ENCODE data around the gene RNF186. TPM values are rescaled to one million over a fixed set of nuclear protein-coding genes. Genes with fewer than 3 reads are reported as not detected.
"Not testable (repeated sequence)": the region's sequence is repeated elsewhere in the genome, so short reads cannot be mapped to it uniquely, and the experiment has no call there.

RNF186 gene
- total RNA-seq, 2 donors from 2014 or later = not detected

DNA sequence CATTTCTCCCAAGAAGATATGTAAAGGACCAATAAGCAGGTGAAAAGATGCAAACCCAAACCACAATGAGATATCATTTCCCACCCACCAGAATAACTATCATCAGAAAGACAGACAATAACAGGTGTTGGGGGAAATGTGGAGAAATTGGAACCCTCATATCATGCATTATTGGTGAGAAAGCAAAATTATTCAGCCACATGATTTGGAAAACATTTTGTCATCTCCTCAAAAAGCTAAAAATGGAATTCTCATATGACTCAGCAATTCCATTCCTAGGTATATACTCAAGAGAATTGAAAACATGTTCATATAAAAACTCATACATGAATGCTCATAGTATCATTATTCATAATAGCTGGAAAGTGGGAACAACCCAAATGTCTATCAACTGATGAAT, 25.1 kb upstream of the RNF186 start:
- ATAC-seq (peak in 1 of 2 donors; percentile 86), DNase-seq (ENCODE audit: low spot score in 2 of 2) (no peak)
- Mint-ChIP-seq H3K9me3 (peaks cover 0 to 11% of the 10 kb centered on the region in 2 donors), H3K36me3 (peaks cover 0 to 6% of the 10 kb centered on the region in 2 donors), H3K27ac (no peak overlapping the region)

DNA sequence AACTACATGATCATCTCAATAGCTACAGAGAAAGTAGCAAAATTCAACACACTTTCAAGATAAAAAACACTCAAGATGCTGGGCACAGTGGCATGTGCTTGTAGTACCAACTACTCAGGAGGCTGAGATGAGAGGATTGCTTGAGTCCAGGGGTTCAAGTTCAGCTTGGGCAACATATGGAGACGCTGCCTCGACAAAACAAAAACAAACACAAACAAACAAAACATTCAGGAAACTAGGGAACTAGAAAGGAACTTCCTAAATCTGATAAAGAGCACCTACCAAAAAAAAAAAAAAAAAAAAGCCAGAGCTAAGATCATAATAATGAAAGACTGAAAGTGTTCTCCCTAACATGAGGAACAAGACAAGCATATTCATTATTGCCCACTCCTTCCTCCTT, 22.8 kb upstream of the RNF186 start:
- peaks cover 0 to 11% of the 10 kb centered on the region in 2 donors for H3K9me3 Mint-ChIP-seq
- H3K36me3 Mint-ChIP-seq = peaks cover 0 to 6% of the 10 kb centered on the region in 2 donors
- H3K27ac Mint-ChIP-seq = no peak overlapping the region
- ATAC-seq = no peak
- no peak for DNase-seq (ENCODE audit: low spot score in 2 of 2)

DNA sequence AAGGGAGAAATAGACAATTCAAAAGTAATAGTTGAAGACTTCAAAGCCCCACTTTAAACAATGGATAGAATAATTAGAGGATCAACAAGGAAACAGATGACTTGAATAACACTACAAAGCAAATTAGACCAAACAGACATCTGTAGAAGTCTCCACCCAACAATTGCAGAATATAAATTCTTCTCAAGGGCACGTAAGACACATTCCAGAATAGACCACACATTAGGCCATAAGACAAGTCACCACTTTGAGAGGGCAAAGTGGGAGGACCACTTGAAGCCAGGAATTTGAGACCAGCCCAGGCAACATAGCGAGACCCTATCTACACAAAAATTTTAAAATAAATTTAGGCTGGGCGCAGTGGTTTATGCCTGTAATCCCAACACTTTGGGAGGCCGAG, 20.5 kb upstream of the RNF186 start:
- H3K9me3 Mint-ChIP-seq = peaks cover 0 to 6% of the 10 kb centered on the region in 2 donors
- DNase-seq (ENCODE audit: low spot score in 2 of 2) = no peak

DNA sequence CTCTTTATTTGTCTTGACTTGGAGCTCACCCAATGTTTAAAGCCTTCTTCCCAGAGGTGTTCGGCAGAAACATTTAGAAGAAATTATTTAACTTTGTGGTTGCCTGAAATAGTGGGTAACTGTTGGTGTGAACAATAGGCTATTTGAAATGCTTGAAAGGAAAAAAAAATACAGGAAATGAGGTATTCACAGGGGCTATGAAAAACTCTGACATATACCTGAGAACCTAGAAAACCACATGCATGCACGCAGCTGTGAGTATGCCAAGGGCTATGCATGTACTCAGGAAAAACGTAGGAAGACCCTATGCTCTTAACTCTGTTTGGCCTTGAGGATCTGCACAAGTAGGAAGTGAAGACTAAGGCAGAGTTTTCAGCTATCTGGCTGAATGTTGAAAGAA, 16.4 kb upstream of the RNF186 start:
- Mint-ChIP-seq H3K9me3 (no peaks in the 10 kb centered on the region), H3K36me3 (no peaks in the 10 kb centered on the region), H3K27ac (no peak overlapping the region)
- no peak for ATAC-seq
- no peak for DNase-seq (ENCODE audit: low spot score in 2 of 2)

More for the DNA sequence above, 20.5 kb upstream of the RNF186 start:
- no peak for ATAC-seq
- Mint-ChIP-seq H3K27ac (no peak overlapping the region), H3K36me3 (peaks cover 0 to 6% of the 10 kb centered on the region in 2 donors)

DNA sequence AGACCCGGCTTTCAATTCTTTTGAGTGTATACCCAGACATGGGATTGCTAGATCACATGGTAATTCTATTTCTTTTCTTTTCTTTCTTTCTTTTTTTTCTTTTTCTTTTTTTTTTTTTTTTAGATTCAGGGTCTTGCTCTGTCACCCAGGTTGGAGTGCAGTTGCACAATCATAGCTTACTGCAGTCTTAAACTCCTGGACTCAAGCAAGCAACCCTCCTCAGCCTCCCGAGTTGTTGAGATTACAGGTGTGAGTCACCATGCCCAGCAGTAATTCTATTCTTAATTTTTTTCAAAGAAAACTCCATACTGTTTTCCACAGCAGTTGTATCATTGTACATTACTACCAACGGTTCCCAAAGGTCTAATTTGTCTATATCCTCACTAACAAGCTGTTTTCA, 13.5 kb upstream of the RNF186 start:
- Mint-ChIP-seq H3K9me3 (no peaks in the 10 kb centered on the region), H3K36me3 (peaks cover 0 to 5% of the 10 kb centered on the region in 2 donors), H3K27ac (no peak overlapping the region)
- DNase-seq (ENCODE audit: low spot score in 2 of 2) (no peak), ATAC-seq (no peak)

DNA sequence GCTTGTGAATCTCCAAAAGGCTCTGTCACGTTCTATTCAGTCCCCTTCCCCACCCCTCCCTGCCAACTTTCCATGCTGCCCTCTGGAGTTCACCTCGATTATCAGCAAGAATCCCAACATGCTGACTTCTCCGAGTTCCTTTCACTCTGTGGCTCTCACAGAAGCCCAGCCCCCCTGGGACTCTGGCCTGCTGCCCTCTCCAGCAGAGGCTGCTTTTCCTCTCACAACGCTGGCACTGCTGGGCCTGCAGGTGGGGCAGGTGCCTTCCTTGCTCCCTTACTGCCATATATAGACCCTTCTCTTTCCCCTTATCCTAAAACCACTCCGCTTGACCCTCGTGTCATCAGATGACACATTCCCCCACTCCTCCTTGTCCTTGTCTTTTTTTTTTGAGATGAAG, 10.2 kb upstream of the RNF186 start:
- peaks cover 0 to 5% of the 10 kb centered on the region in 2 donors for H3K36me3 Mint-ChIP-seq
- H3K9me3 Mint-ChIP-seq = no peaks in the 10 kb centered on the region
- ATAC-seq (no peak), DNase-seq (ENCODE audit: low spot score in 2 of 2) (no peak)
- H3K27ac Mint-ChIP-seq = no peak overlapping the region

DNA sequence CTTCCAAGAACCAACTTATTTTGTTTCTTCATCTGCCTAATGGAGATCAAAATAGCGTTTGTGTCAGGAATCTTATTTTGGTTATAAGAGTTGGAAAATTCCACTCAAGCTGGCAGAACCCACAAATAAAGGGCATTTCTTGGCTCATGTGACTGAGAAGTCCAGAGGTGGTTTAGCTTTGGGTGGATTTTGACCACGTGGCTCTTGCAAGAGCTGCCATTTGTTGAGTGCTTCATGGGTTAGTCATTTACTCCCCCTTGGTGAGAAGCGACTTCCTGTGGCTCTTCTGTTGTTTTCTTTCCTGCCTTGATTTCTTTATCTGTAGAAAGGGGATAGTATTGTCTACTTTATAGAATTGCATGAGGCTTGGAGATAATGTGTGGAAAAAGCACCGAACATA, 9.5 kb upstream of the RNF186 start:
- no peaks in the 10 kb centered on the region for H3K9me3 Mint-ChIP-seq
- peak in 1 of 2 donors; percentile 68 for ATAC-seq
- peaks cover 0 to 5% of the 10 kb centered on the region in 2 donors for H3K36me3 Mint-ChIP-seq
- no peak for DNase-seq (ENCODE audit: low spot score in 2 of 2)
- no peak overlapping the region for H3K27ac Mint-ChIP-seq

DNA sequence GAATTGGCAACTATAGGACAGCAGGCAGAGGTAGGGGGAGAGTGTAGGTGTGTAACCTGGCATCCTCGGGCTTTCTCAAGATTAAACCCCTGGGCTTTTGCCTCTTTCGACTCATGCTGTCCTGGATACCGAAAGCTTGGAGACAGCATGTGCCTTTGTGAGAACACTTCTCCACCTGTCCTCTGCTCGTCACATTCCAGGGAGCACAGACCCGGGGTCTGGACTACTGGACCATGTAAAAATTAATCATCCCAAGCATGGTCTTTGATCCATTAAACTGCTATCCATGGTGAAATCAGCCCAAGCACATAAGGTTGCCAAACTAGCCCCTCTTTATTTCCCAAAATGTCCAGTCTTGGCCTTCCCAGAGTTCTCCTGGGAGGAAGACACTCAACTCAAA, 9.0 kb upstream of the RNF186 start:
- Mint-ChIP-seq H3K27ac (no peak overlapping the region), H3K9me3 (no peaks in the 10 kb centered on the region), H3K36me3 (peaks cover 0 to 5% of the 10 kb centered on the region in 2 donors)
- ATAC-seq (no peak), DNase-seq (ENCODE audit: low spot score in 2 of 2) (no peak)

DNA sequence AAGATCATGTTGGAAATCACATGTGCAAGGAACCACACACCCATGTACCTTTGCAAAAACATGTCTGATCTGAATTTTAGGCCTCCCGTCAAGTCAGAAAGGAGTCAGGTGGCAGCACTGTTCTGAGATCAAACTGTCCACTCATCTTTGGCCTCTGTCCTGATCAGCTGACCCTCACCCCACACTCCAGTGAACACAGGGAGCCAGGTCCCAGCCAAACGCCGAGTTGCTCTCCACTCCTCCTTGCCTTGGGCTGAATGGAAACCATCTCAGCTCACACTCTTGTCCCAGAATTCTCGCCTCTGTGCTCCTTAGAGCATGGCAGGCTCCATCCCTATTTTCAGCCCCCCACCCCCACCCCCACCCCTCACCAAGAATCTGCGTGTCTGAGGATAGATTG, 4.6 kb upstream of the RNF186 start:
- no peak overlapping the region for H3K27ac Mint-ChIP-seq
- ATAC-seq (no peak), DNase-seq (ENCODE audit: low spot score in 2 of 2) (no peak)
- peaks cover 0 to 4% of the 10 kb centered on the region in 2 donors for H3K36me3 Mint-ChIP-seq
- H3K9me3 Mint-ChIP-seq = no peaks in the 10 kb centered on the region

DNA sequence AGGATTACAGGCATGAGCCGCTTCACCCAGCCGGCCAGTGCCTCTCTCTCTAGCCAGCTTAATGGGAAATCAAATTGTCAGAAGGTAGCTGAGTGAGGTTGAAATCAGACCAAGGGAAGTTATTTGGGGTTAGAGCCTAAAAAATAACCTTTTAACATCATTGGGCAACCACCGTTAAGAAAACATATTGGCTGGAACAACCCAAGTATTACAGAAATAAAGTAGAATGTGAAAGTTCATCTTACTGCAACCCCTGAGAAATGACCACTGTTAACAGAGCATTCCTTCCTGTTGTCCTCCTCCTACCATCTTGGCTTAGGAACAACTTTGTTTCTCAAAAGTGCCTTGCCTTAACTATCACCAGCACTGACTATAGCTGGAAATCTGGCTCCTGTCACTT, 3.2 kb upstream of the RNF186 start:
- Mint-ChIP-seq H3K27ac (no peak overlapping the region), H3K9me3 (no peaks in the 10 kb centered on the region), H3K36me3 (no peaks in the 10 kb centered on the region)
- DNase-seq (ENCODE audit: low spot score in 2 of 2) = no peak
- no peak for ATAC-seq

DNA sequence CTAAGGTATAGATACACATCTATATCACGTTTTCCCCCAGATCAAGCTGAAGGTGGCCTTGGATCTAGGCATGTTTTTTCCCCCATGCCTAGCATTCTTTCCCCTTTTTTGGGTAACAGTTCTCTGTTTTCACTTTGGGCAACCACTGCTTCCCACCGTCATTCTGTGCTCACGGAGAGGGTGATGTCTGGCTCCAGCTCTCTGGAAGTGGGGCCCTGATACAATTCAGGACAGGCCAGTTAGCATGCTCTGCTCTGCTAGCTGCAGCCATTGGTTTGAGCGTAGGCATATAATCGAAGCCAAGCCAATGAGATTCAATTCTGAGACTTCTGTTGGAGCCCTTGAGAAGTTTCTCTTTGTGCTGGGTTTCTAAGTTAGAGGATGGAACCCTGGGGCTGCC, 2.1 kb upstream of the RNF186 start:
- no peak for DNase-seq (ENCODE audit: low spot score in 2 of 2)
- no peaks in the 10 kb centered on the region for H3K36me3 Mint-ChIP-seq

DNA sequence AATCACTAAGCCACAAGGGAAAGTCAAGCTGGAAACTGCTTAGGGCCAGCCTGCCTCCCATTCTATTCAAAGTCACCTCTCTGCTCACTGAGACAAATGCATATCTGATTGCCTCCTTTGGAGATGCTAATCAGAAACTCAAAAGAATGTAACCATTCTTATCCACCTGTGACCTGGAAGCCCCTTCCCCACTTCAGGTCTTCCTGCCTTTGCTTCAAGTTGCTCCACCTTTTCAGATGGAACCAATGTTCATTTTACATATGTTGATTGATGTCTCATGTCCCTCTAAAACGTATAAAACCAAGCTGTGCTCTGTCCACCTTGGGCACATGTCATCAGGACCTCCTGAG, 1.6 kb upstream of the RNF186 start:
- not testable (repeated sequence) for DNase-seq (ENCODE audit: low spot score in 2 of 2); H3K36me3 Mint-ChIP-seq; ATAC-seq; H3K27ac Mint-ChIP-seq; H3K9me3 Mint-ChIP-seq

More for the DNA sequence above, 2.1 kb upstream of the RNF186 start:
- no peak for ATAC-seq
- Mint-ChIP-seq H3K27ac (no peak overlapping the region), H3K9me3 (no peaks in the 10 kb centered on the region)

DNA sequence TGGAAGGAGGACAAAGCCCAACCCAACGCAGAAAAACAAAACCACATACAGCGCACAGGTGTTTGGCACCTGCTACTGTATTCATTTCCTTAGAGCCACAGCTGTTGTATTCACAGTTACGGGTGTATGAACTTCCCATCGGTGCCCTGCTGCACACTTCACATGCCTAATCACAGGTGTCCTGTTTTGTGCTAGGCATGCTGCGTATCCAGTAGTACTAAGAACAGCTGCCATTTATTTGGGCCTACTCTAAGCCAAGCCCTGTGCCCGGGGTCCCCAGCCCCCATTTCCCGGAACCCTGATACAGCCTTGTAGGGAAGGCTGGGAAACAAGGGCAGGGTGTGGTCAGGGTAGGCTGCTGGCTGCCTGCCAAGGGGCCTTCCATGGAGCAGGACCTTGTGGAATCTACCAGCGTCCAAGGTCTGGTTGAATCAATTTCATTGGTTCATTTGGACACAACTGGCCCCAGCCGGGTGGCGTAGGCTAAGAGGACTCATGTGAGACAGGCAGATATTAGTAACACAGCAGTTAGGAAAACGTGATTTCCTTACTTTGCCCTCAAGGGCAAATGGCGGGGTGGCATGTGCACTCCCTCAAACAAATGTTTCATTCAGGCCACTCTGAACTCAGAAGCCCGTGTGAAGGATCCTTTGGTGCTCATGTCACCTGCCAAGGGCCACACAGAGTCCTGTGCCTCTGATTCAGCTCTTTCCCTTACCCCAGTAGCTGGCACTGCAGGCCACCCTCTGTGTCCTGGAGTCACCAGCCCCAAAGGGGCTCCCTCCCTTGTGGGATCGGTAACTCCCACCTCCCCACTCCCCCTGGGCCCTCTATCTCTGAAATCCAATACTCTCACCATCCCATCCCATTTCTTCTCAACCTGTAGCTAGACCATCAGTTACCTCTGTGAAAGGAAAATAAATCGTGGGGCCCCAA, 986 bp upstream of the RNF186 start:
- ATAC-seq (no peak), DNase-seq (ENCODE audit: low spot score in 2 of 2) (no peak)
- no peaks in the 10 kb centered on the region for H3K9me3 Mint-ChIP-seq
- no peaks in the 10 kb centered on the region for H3K36me3 Mint-ChIP-seq
- H3K27ac Mint-ChIP-seq = no peak overlapping the region

DNA sequence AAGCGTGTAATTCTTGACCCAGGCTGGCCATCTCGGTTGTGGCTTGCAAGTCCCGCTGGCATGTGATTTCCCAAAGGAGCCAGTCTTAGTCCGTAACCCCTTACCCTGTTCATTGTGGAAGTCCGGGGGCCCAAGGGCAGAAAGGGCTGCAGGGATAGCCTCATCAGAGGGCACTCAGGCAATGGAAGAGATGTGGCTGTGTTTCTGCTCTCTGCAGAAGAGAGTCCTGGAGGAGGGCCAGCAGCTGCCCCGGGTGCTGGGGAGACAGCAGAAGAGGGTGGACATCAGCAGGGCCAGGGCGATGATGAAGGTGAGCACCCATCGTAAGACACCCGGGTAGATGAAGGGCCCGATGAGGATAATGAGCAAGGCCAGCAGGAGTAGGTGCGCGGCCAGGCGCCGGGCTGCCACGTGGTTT, 830 bp downstream of the RNF186 start:
- Mint-ChIP-seq H3K36me3 (no peaks in the 10 kb centered on the region), H3K27ac (no peak overlapping the region), H3K9me3 (no peaks in the 10 kb centered on the region)
- DNase-seq (ENCODE audit: low spot score in 2 of 2) = no peak
- ATAC-seq = no peak

DNA sequence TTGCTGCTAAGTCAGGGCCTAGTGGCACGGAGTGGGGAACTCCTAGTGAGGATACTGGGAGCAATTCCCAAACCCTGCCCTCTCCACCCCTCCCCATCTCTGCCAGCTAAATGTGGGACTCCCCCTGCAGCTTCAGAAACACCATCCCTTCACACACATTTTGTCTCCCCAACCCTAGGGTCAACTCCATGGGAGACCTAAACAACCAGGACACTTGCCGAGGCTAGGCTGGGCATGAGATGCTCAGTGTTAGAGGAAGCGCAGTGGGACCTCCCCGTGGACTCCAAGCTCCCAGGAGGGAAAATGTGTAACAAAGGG, 1.5 kb downstream of the RNF186 start:
- Mint-ChIP-seq H3K36me3 (no peaks in the 10 kb centered on the region), H3K9me3 (no peaks in the 10 kb centered on the region), H3K27ac (no peak overlapping the region)
- DNase-seq (ENCODE audit: low spot score in 2 of 2) (no peak), ATAC-seq (no peak)

DNA sequence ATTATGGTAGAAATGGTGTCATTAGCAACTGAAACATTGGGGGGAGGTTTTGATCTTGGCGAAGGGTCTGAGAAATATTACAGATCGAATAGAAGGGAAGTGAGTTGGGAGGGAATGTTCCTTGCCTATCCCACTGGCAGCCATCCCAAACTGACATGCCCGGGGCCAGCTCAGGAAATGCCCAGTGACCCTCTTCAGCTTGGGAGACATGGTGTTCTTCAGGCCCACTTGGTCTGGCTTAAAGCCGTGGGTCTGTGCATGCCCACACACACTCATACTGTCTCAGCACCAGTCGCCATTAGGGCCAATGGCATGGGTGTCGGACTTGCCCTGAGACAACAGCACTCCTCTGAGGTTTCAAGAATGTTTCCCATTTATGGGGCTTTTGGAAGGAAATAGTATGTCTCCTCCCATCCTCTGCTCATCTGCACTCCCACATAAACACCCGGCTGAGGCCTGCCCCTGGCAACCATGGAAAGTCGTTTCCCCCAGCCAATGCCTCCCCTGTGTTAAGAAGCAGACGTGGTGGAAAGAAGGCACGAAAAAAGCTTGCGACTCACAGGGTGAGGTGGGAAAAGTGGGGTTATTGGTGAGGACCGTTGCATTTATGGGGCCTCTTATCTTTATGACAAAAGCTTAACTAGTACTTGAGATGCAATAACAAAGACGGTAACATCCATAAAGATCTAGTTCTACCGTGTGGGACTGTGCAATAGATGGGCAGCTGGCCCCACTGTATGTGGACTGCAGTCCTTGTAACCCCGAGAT, 2.0 kb downstream of the RNF186 start:
- Mint-ChIP-seq H3K27ac (no peak overlapping the region), H3K9me3 (no peaks in the 10 kb centered on the region), H3K36me3 (no peaks in the 10 kb centered on the region)
- DNase-seq (ENCODE audit: low spot score in 2 of 2) (no peak), ATAC-seq (no peak)

DNA sequence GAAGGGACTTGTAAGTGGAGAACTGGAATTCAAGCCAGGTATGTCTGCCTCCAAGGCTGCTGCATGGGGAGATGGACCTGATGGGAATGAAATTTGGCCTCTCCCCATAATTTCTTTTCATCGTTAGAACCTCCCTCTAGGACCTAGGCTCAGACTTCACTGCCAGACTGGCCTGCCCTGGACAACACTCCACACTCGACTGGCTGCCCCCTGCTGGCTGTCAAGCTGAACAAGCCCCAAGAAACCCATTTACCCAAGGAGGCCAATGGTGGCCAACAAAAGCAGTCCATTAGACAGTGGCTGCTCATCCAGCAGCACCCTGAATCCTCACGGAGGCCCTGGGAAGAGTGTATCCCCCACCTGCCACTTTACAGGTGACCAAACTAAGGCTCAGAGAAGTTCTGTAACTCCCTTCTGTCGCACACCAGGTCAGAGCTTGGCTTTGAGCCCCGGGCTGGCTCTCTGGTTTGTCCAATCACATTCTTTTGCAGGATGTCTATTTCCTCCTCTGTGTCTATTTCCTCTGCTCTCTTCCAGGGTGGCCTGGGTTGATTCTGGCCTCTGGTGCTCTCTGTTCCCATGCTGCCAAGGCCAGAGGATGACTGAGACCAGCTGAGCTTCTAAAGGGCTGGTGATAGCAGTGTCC, 3.8 kb downstream of the RNF186 start:
- Mint-ChIP-seq H3K36me3 (no peaks in the 10 kb centered on the region), H3K27ac (peak overlapping the region in 1 of 2 donors; percentile 51), H3K9me3 (no peaks in the 10 kb centered on the region)
- ATAC-seq (peak; percentile 78 to 83), DNase-seq (ENCODE audit: low spot score in 2 of 2) (peak in 1 of 2 donors; percentile 66)
